ENCODE measurements around the gene GBP6.
"Not testable (repeated sequence)": the region's sequence is repeated elsewhere in the genome, so short reads cannot be mapped to it uniquely, and the experiment has no call there.

The GBP6 gene

DNA sequence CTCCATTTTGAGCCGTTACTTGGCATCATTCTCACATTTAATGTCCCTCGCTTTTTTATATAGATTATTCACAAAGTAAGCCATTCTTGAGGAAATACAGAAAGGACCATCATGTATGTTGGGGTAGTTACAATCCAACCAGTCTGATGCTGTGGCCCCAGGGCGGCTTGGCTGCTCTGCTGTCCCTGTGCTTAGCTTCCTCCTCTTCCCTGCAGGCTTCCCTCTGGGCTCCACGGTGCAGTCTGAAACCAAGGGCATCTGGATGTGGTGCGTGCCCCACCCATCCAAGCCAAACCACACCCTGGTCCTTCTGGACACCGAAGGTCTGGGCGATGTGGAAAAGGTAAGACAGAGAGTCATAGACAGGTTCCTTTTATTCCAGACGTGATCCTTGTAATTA is 5.5 kb downstream of the GBP6 start:
- DNase-seq = no peak

DNA sequence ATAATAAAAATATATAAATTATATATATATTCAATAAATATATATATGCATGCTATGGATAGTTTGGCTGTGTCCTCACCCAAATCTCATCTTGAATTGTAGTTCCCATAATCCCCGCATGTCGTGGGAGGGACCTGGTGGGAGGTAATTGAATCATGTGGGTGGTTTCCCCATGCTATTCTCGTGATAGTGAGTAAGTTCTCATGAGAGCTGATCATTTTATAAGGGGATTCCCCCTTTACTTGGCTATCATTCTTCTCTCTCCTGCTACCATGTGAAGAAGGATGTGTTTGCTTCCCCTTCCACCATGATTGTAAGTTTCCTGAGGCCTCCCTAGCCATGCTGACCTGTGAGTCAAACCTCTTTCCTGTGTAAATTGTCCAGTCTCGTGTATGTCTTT is 10.0 kb downstream of the GBP6 start:
- not testable (repeated sequence) for DNase-seq

DNA sequence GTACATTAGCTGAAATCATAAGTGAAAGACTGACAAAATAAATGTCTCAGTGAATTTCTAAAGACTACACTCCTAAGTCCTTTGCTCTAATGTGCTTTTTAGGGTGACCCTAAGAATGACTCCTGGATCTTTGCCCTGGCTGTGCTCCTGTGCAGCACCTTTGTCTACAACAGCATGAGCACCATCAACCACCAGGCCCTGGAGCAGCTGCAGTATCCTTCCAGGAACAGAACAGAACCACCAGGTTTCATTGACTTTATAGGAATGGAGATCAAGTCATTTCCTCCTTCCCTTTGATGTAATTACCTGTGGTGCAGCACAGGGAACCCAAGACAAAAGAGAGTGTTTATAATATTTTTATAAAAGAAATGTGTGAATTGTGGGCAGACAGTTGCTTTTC is 14.1 kb downstream of the GBP6 start:
- DNase-seq = no peak

DNA sequence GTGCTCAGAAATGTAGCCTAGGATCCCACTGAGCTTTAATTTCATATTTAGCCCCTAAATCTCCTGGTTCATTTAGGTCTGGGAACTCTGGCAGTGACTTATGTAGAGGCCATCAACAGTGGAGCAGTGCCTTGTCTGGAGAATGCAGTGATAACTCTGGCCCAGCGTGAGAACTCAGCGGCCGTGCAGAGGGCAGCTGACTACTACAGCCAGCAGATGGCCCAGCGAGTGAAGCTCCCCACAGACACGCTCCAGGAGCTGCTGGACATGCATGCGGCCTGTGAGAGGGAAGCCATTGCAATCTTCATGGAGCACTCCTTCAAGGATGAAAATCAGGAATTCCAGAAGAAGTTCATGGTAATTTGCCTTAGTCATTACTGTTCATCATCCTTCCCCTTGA is 17.8 kb downstream of the GBP6 start:
- DNase-seq = no peak

DNA sequence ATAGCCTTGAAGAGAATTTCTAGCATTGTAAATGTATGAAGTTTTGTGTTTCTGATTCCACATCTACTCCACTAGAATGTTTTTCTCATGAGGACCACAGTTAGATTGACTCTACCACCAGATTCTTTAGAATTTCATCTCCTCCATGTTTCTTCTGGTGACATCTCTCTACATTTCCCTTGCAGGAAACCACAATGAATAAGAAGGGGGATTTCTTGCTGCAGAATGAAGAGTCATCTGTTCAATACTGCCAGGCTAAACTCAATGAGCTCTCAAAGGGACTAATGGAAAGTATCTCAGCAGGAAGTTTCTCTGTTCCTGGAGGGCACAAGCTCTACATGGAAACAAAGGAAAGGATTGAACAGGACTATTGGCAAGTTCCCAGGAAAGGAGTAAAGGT is 18.6 kb downstream of the GBP6 start:
- DNase-seq = no peak

DNA sequence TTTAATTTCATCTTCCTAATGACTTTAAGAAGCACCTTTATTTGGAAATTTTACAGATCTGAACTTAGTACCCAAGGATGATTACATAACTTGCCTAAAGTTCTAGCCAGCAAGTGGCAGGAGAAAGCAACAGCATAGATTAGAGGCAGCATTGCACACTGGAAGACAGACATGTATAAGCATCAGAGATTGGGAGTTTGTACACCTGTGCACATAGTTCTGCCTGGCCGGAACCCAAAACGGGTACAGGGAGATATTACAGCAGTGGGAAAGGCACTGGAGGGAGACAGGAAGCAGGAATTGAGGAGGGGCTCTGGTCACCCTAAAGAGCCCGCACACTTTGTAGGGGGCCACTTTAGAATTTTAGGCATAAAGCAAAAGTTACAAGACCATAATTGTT is 19.3 kb downstream of the GBP6 start:
- DNase-seq = no peak

DNA sequence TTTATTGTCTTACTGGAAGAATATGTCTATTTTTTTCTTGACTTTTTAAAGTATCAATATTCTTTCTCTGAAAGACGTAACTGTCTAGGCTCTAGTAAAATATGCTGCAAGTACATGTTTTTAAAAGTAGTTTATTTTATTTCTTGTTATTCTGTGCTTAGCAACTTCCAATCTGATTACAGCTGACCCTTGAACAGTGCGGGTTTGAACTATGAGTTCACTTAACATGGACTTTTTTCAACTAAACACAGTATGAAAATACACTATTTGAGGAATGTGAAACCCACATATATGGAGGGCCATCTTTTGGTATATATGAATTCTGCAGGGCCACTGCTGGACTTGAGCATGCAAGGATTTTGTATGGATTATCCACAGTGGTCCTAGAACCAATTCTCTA is 26.8 kb downstream of the GBP6 start:
- no peak for DNase-seq

DNA sequence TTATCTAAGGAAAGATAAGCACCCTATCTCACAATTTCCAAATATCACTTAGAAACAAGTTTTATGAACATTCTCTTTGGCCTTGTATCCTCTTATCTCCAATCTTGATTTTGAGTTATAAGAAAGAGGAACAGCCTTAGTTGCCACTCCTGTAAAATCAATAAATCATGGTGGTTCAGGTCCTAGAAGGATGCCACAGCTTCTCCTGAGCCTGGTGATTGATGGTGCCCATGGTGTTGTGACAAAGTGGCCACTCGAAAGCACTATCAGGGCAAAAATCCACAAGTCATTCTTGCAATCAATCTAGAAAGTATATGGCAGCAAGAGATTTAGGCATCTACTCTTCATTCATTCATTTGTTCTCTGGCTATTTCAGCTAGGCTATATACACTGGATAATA is 27.8 kb downstream of the GBP6 start:
- DNase-seq = no peak

DNA sequence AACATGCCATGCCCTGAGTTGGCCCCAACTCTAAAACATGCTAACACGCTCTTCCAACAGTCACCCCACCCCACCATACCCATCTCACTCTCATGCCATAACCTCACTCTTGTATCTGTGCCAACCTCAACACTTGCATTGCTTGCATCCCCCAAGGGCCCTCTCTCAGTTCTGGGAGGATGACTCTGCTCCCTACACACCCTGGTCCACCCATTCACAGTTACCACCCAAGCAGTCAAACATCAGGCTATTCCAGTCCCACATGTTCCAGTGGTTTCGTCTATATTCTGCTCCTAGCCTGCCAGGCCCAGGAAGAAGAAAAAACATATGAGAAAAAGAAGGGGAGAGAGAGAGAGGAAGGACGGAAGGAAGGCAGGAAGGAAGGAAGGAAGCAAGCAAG is 31.0 kb downstream of the GBP6 start:
- DNase-seq = no peak

DNA sequence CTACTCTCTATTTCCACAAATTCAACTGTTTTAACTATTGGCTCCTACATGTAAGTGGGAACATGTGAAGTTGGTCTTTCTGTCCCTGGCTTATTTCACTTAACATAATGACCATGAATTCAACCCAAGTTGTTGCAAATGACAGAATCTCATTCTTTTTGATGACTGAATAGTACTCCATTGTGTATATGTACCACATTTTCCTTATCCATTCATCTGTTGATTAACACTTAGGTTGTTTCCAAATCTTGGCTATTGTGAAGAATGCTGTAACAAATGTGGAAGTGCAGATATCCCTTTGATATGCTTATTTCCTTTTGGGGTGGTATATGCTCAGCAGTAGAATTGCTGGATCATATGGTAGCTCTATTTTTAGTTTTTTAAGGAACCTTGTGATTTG is 33.0 kb downstream of the GBP6 start:
- DNase-seq = no peak

DNA sequence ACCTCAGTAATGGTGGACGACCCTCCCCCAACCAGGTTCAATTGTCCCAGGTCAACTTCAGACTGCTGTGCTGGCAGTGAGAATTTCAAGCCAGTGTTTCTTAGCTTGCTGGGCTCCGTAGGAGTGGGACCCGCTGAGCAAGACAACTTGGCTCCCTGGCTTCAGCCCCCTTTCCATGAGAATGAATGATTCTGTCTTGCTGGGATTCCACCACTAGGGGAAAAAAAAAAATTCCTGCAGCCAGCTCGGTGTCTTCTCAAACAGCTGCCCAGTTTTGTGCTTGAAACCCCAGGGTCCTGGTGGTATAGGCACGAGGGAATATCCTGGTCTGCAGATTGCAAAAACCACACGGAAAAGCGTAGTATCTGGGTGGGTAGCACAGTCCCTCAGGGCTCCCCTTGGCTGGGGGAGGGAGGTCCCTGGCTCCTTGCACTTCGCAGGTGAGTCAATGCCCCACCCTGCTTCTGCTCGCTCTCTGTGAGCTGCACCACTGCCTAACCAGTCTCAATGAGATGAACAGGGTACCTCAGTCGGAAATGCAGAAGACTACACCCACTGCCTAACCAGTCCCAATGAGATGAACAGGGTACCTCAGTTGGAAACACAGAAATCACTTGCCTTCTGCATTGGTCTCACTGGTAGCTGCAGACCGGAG is 41.5 kb downstream of the GBP6 start:
- no peak for DNase-seq

DNA sequence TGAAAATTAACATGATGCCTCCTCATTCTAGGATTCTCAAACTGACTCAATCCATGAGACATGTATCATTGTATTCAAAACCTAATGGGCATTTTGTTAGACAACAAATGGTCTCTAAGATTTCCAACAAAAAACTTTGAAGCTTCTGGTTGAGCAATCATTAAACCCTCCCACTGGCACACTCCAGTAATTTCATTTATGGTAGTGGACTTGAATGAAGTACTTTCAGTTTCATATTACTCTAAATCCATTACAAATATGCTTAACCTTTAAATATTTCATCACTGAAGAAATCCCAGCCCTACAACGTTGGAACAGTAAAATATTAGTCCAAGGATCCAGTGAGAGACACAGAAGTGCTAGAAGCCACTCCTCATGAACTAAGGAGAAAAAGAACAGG is 43.5 kb downstream of the GBP6 start:
- peak; percentile 65 for DNase-seq

DNA sequence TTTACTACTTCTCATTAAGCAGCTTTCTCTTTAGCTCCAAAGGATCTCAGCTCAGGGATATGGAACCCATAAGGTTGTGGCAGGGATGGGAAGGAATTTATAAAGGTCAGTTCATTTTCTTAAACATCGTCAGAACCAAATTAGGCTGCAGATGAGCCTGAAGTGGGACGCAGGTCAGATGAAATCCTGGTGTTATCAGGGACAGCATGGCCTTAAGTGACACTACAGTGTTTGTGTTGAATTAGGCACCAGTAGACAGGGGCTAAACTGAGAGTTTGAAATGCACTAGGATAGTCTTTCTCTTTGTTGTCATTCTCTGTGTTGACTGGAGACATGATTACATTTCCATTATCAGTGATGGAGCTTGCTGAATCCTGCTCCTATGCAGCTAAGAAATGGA is 43.9 kb downstream of the GBP6 start:
- DNase-seq = not testable (repeated sequence)

DNA sequence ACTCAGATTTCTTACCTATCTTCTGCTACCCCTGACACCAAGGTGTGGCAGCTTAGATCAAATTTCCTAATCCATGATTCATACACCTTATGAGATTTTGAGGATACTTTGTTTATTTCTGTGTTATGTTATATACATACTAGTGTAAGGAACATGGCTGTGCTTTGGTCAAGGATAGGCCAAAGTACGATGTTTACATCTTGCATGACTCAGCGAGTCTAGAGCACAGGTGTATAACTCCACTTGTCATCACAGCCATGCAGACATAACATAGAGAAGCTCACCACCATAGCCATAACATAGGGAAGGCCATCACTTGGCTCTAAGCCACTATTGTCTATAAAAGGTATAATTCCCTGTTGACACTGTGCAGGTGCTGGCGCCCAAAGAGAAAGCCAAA is 61.2 kb downstream of the GBP6 start:
- DNase-seq = no peak

DNA sequence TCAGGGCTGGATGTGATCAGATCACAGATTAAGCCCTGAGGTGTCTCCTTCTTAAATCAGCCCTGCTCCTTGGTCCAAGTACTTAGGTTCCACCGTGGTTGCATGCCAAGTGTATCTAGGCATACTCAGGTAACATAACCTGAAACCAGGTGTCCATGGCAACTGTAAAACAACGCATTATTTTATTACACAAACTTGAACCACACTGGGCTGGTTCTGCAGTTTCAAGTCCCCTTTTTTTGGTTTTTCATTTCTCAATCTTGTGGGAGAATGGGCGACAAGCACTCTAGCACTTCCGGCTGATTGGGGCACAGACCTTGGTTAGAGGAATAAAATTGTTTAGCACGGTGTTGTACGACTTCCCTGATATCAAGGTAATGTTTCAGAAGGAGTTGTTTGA is 65.2 kb downstream of the GBP6 start:
- no peak for DNase-seq

DNA sequence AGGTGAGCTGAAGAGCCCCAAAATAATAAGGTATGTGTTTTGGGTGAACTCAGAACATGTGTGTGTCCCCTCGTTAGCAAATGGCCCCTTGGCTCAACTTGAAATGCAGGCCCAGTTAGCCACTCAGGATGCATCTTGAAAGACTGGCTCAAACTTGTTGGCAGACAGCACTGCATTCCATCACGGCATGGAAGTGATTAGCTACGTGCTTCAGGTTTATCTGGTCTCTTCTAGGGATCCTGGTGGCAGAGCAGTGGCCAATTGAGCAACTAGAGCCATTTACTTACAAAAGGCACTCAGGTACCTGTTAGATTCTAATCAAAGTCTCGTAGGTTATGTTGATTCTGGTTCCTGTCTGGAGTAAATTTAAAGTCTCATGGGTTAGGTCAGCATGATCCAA is 65.8 kb downstream of the GBP6 start:
- DNase-seq = not testable (repeated sequence)

DNA sequence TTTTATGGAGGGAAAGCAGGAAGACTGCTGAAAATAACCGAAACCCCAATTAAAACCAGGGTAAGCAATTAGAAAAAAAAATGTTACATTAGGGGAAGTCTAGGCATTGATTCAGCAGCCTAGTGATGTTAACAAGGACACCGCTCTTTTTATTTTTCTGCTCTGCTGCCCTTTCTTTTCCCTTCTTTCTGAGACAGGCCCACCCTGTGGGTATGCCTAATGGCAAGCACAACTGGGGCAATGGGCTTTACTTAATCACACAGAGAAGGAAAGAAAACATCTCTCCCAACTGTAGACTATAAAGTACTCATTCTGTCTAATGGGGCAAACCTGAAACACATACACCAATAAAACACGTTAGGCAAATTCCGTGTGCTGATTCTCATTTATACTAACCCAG is 69.6 kb downstream of the GBP6 start:
- DNase-seq = no peak

DNA sequence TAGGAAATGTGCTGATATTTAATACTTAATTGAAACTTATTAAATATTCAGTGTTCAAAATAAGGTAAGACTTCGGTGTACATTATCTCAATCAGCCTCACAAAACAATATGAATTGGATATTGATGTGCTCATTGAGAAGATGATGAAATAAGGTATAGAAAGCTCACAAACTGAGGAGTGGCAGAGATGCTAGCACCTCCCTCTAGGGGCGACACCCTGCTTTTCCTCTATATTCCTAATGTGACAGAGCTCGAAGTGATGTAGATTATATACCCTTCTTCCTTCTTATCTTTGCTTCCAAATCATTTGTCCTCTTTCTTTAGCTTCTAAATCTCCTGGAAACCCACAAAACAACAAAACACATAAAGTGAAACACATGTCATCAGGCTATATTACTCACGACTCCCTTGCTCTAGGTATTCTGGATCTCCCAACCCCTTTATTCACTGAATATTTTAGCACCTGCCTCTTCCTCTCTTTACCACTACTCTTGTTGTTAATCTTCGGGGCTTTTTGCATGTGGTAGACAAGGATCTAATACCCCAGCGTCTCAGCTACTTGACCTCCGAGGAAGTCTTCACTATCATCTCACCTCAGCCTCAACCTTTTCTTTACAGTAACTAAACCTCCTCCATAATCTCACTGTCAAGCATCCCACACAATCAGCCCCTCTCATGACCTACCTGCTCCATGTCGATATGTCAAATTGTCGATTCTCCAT is 70.4 kb downstream of the GBP6 start:
- DNase-seq = not testable (repeated sequence)

Measured in kidney glomerular epithelial cell (primary cell).